ENCODE data around the gene OSBPL6.

The OSBPL6 gene

GRCh38 chr2:178359192-178359912, 165.0 kb downstream of the OSBPL6 start:
- DNase-seq (ENCODE audit: low spot score) = no peak

GRCh38 chr2:178361588-178361987, 167.3 kb downstream of the OSBPL6 start:
- DNase-seq (ENCODE audit: low spot score) = no peak

- DNase-seq (ENCODE audit: low spot score) = no peak
Observed at GRCh38 chr2:178363252-178363651, 168.9 kb downstream of the OSBPL6 start.

- no peak for DNase-seq (ENCODE audit: low spot score)
Observed at GRCh38 chr2:178365116-178365515, 170.8 kb downstream of the OSBPL6 start.

GRCh38 chr2:178366412-178366811, 172.1 kb downstream of the OSBPL6 start:
- DNase-seq (ENCODE audit: low spot score) = no peak

GRCh38 chr2:178367344-178367743, 173.0 kb downstream of the OSBPL6 start:
- no peak for DNase-seq (ENCODE audit: low spot score)

GRCh38 chr2:178374865-178375264, 180.6 kb downstream of the OSBPL6 start:
- no peak for DNase-seq (ENCODE audit: low spot score)

- DNase-seq (ENCODE audit: low spot score) = no peak
Observed at GRCh38 chr2:178377046-178377445, 182.7 kb downstream of the OSBPL6 start.

GRCh38 chr2:178379162-178380004, 185.1 kb downstream of the OSBPL6 start:
- no peak for DNase-seq (ENCODE audit: low spot score)

- no peak for DNase-seq (ENCODE audit: low spot score)
Observed at GRCh38 chr2:178380763-178381162, 186.5 kb downstream of the OSBPL6 start.

- no peak for DNase-seq (ENCODE audit: low spot score)
Observed at GRCh38 chr2:178383718-178384117, 189.4 kb downstream of the OSBPL6 start.

GRCh38 chr2:178385595-178386148, 191.4 kb downstream of the OSBPL6 start:
- DNase-seq (ENCODE audit: low spot score) = no peak

GRCh38 chr2:178386986-178387597, 192.8 kb downstream of the OSBPL6 start:
- no peak for DNase-seq (ENCODE audit: low spot score)

- DNase-seq (ENCODE audit: low spot score) = no peak
Observed at GRCh38 chr2:178388287-178388686, 194.0 kb downstream of the OSBPL6 start.

GRCh38 chr2:178391701-178392100, 197.4 kb downstream of the OSBPL6 start:
- no peak for DNase-seq (ENCODE audit: low spot score)

- no peak for DNase-seq (ENCODE audit: low spot score)
Observed at GRCh38 chr2:178392215-178392614, 197.9 kb downstream of the OSBPL6 start.

- peak; percentile 37 for DNase-seq (ENCODE audit: low spot score)
Observed at GRCh38 chr2:178394859-178395258, 200.5 kb downstream of the OSBPL6 start.

- DNase-seq (ENCODE audit: low spot score) = no peak
Observed at GRCh38 chr2:178395295-178395694, 201.0 kb downstream of the OSBPL6 start.

- DNase-seq (ENCODE audit: low spot score) = no peak
Observed at GRCh38 chr2:178395941-178396570, 201.7 kb downstream of the OSBPL6 start.

GRCh38 chr2:178397002-178397605, 202.8 kb downstream of the OSBPL6 start:
- no peak for DNase-seq (ENCODE audit: low spot score)

GRCh38 chr2:178401994-178402437, 207.7 kb downstream of the OSBPL6 start:
- no peak for DNase-seq (ENCODE audit: low spot score)
